Small intestine (tissue), 7 donors: ENCODE data around the gene FBXL14. TPM values are rescaled to one million over a fixed set of nuclear protein-coding genes. Genes with fewer than 3 reads are reported as not detected.

Experiments used
- DNase-seq, 2 donors: peaks; one replicate each; pipeline versions ENCODE4 v3.0.0 to v3.0.0-alpha.2; 2013
- FAIRE-seq: peaks from 2 replicates; lab custom pipeline; 2012; peaks lifted over from hg19 to GRCh38; lab: Jason Lieb, UNC
- H3K27ac ChIP-seq, 3 donors: one replicate each; pipeline ENCODE4 v1.5.1; 2013; ENCODE audit warnings: low read length in 2 of 3, mild to moderate bottlenecking in 2 of 3, control low read depth in 1 of 3, inconsistent platforms in 1 of 3, low read depth in 1 of 3, moderate library complexity in 1 of 3
- H3K27me3 ChIP-seq, 3 donors: one replicate each; pipeline ENCODE4 v1.6.1; 2013; ENCODE audit warnings: low read length in 3 of 3, inconsistent platforms in 1 of 3; ENCODE audit not compliant: control insufficient read depth in 3 of 3, insufficient read depth in 3 of 3
- H3K36me3 ChIP-seq, 3 donors: one replicate each; pipeline ENCODE4 v1.6.1; 2013; ENCODE audit warnings: low read length in 3 of 3, inconsistent platforms in 1 of 3, low read depth in 1 of 3, mild to moderate bottlenecking in 1 of 3, moderate library complexity in 1 of 3; ENCODE audit not compliant: control insufficient read depth in 3 of 3, insufficient read depth in 2 of 3
- H3K4me1 ChIP-seq, 3 donors: one replicate each; pipeline ENCODE4 v1.6.1; 2013; ENCODE audit warnings: low read length in 2 of 3, inconsistent platforms in 1 of 3, low read depth in 1 of 3, mild to moderate bottlenecking in 1 of 3, moderate library complexity in 1 of 3; ENCODE audit not compliant: control insufficient read depth in 3 of 3, insufficient read depth in 2 of 3
- H3K4me3 ChIP-seq, 3 donors: one replicate each; pipeline ENCODE4 v1.5.1; 2013; ENCODE audit warnings: low read length in 3 of 3, control low read depth in 1 of 3, inconsistent platforms in 1 of 3, low read depth in 1 of 3, mild to moderate bottlenecking in 1 of 3, moderate library complexity in 1 of 3
- H3K9me3 ChIP-seq, 2 donors: one replicate each; pipeline ENCODE4 v1.6.1; 2013; ENCODE audit warnings: low read depth in 1 of 2, low read length in 1 of 2; ENCODE audit not compliant: control insufficient read depth in 2 of 2, insufficient read depth in 1 of 2
- WGBS, 3 donors: extraction: QIAGEN DNeasy Blood & Tissue Kit; methylation state at CpG; one replicate each; pipeline ENCODE4 v1.1.7; 2013; 5-methylcytosine and 5-hydroxymethylcytosine counted together
- polyA plus RNA-seq, 4 donors: library from polyadenylated mRNA; stranded (reverse) in 3 of 4; unstranded in 1 of 4; fragments of 200-250 nt in 3 of 4; fragments of 120-200 nt in 1 of 4; gene quantifications; one replicate each; pipeline versions ENCODE4 v1.2.1 to v1.2.3, GENCODE V29; 2013
- donor health status: healthy with polysubstance abuse.
- donor health status: control.
- donor health status: control.
- donor health status: Bipolar disorder and iron deficiency.
- donor health status: healthy.

The FBXL14 gene
- polyA plus RNA-seq, 4 donors: 3.5 to 15.7 (median 8.9) TPM

GRCh38 chr12:1575408-1576401 is 18.7 kb downstream of the FBXL14 start:
- H3K4me1 ChIP-seq: peaks cover 0 to 25% (median 0%) of the 10 kb centered on the region in 3 donors
- DNase-seq (peak in 1 of 2 donors; percentile 41), FAIRE-seq (no peak)
- H3K9me3 ChIP-seq: no peaks in the 10 kb centered on the region
- H3K4me3 ChIP-seq: no peak overlapping the region
- 53 to 74% (median 68%) methylated on average over 23 of the region's 23 CpGs for WGBS, 3 donors
- H3K36me3 ChIP-seq: no peaks in the 10 kb centered on the region
- H3K27me3 ChIP-seq: peaks cover 0 to 5% (median 0%) of the 10 kb centered on the region in 3 donors
- H3K27ac ChIP-seq: peak overlapping the region in 2 of 3 donors; percentile 42 to 48

GRCh38 chr12:1574865-1575259 is 19.5 kb downstream of the FBXL14 start:
- H3K4me3 ChIP-seq: no peak overlapping the region

DNA sequence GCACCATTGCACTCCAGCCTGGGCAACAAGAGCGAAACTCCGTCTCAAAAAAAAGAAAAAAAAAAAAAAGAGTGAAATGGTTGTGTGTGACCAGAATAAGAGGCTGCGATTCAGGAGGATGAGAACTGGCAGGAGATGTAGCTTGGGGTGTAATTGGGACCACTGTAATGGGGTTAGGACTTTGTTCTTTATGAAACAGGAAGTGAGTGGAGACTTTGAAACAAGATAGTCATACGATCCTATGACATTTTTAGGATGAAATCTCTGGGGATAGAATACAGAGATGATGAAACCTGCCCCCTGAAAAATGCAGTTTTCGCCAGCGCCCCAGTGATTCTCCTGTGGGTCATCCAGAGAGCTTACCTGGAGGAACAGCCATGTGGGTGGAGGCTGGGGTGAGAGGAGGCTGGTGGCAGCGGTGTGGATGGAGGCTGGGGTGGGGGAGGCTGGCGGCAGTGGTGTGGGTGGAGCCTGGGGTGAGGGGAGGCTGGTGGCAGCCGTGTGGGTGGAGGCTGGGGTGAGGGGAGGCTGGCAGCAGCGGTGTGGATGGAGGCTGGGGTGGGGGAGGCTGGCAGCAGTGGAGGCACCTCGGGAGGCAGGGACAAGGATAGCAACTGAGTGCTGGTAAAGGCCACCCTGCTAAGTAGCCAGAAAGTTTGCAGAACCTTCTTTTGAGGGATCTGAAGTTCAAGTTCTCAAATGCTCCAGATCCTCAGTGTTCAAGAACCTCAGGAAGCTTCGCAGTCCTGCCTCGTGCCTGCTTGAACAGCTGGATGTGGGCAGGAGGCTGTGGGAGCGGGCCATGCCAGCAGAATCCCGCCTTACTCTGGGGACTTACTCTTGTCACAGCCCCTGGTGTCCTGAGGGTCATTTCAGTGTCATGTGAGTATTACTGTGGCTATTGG is 20.2 kb downstream of the FBXL14 start:
- H3K36me3 ChIP-seq: peaks cover 0 to 2% (median 0%) of the 10 kb centered on the region in 3 donors
- H3K9me3 ChIP-seq: no peaks in the 10 kb centered on the region
- 78 to 81% (median 80%) methylated on average over 14 to 15 of the region's 15 CpGs for WGBS, 3 donors
- FAIRE-seq (no peak), DNase-seq (no peak)
- H3K27ac ChIP-seq: no peak overlapping the region
- H3K27me3 ChIP-seq: peaks cover 0 to 8% (median 0%) of the 10 kb centered on the region in 3 donors
- H3K4me1 ChIP-seq: peaks cover 0 to 25% (median 0%) of the 10 kb centered on the region in 3 donors
- H3K4me3 ChIP-seq: no peak overlapping the region

More at GRCh38 chr12:1574865-1575259, 19.5 kb downstream of the FBXL14 start:
- no peak overlapping the region for H3K27ac ChIP-seq
- peaks cover 0 to 2% (median 0%) of the 10 kb centered on the region in 3 donors for H3K36me3 ChIP-seq
- peaks cover 0 to 8% (median 0%) of the 10 kb centered on the region in 3 donors for H3K27me3 ChIP-seq
- no peaks in the 10 kb centered on the region for H3K9me3 ChIP-seq
- no peak for FAIRE-seq
- H3K4me1 ChIP-seq: peaks cover 0 to 25% (median 0%) of the 10 kb centered on the region in 3 donors
- DNase-seq: no peak
- WGBS, 3 donors: 63 to 76% (median 70%) methylated on average over 1 of the region's 1 CpG

GRCh38 chr12:1572731-1573130 is 21.6 kb downstream of the FBXL14 start:
- Histone ChIP-seq H3K27ac (no peak overlapping the region), H3K4me1 (peaks cover 0 to 24% (median 0%) of the 10 kb centered on the region in 3 donors), H3K4me3 (no peak overlapping the region), H3K27me3 (peaks cover 0 to 8% (median 0%) of the 10 kb centered on the region in 3 donors), H3K36me3 (peaks cover 0 to 2% (median 0%) of the 10 kb centered on the region in 3 donors), H3K9me3 (no peaks in the 10 kb centered on the region)
- FAIRE-seq (no peak), DNase-seq (no peak)
- WGBS, 3 donors: 73 to 76% (median 75%) methylated on average over 5 of the region's 5 CpGs

- no peak for FAIRE-seq
- peaks cover 0 to 9% (median 0%) of the 10 kb centered on the region in 3 donors for H3K27me3 ChIP-seq
- 96 to 99% (median 98%) methylated on average over 6 of the region's 6 CpGs for WGBS, 3 donors
Measured at GRCh38 chr12:1567852-1568251, 26.5 kb downstream of the FBXL14 start.

GRCh38 chr12:1566449-1567135 is 27.8 kb downstream of the FBXL14 start:
- peaks cover 0 to 9% (median 0%) of the 10 kb centered on the region in 3 donors for H3K27me3 ChIP-seq
- H3K4me1 ChIP-seq: no peaks in the 10 kb centered on the region
- H3K27ac ChIP-seq: no peak overlapping the region
- H3K9me3 ChIP-seq: peaks cover 0 to 3% of the 10 kb centered on the region in 2 donors
- H3K4me3 ChIP-seq: no peak overlapping the region
- 82 to 90% (median 86%) methylated on average over 24 of the region's 24 CpGs for WGBS, 3 donors
- H3K36me3 ChIP-seq: peaks cover 0 to 4% (median 0%) of the 10 kb centered on the region in 3 donors
- DNase-seq (no peak), FAIRE-seq (no peak)

More at GRCh38 chr12:1567852-1568251, 26.5 kb downstream of the FBXL14 start:
- DNase-seq: no peak
- Histone ChIP-seq H3K27ac (no peak overlapping the region), H3K9me3 (peaks cover 0 to 3% of the 10 kb centered on the region in 2 donors), H3K4me3 (no peak overlapping the region), H3K36me3 (peaks cover 0 to 4% (median 0%) of the 10 kb centered on the region in 3 donors), H3K4me1 (no peaks in the 10 kb centered on the region)

GRCh38 chr12:1565172-1565571 is 29.2 kb downstream of the FBXL14 start:
- no peak overlapping the region for H3K4me3 ChIP-seq
- peaks cover 0 to 3% (median 0%) of the 10 kb centered on the region in 3 donors for H3K36me3 ChIP-seq
- 88 to 94% (median 92%) methylated on average over 5 of the region's 5 CpGs for WGBS, 3 donors
- no peak for FAIRE-seq
- no peaks in the 10 kb centered on the region for H3K4me1 ChIP-seq
- H3K27me3 ChIP-seq: peaks cover 0 to 9% (median 0%) of the 10 kb centered on the region in 3 donors
- no peak for DNase-seq
- no peak overlapping the region for H3K27ac ChIP-seq
- H3K9me3 ChIP-seq: peaks cover 0 to 3% of the 10 kb centered on the region in 2 donors
